Panc1 (cell line): ENCODE data around the gene PDE10A.

ENCODE experiments used
- CTCF ChIP-seq: fragments of 450-650 bp; IDR thresholded peaks from 2 replicates; pipeline ENCODE4 v1.5.1; 2017; ENCODE audit warnings: mild to moderate bottlenecking
- POLR2AphosphoS5 ChIP-seq: IDR thresholded peaks from 2 replicates; pipeline ENCODE4 v1.6.1; 2012; ENCODE audit warnings: mild to moderate bottlenecking, low read depth, low read length, moderate library complexity
- REST ChIP-seq, 2 experiments: IDR thresholded peaks; 2 replicates each; pipeline ENCODE4 v1.6.1; 2011 to 2012; ENCODE audit warnings: low read depth in 2 of 2, control low read depth in 1 of 2, low read length in 1 of 2, mild to moderate bottlenecking in 1 of 2, moderate library complexity in 1 of 2; ENCODE audit not compliant: insufficient read depth in 1 of 2

- TF ChIP-seq CTCF (no peak), POLR2AphosphoS5 (no peak), REST (IDR thresholded peaks at IDR 0.05; ENCODE audit: insufficient read depth in 1 of 2, low read depth in 2 of 2, low read length in 1 of 2) (no peak)
These were observed 356.1 kb downstream of the PDE10A start for GRCh38 chr6:165306955-165307354.
